Measurements from ENCODE around the gene KCNQ2.

Gene KCNQ2

DNA sequence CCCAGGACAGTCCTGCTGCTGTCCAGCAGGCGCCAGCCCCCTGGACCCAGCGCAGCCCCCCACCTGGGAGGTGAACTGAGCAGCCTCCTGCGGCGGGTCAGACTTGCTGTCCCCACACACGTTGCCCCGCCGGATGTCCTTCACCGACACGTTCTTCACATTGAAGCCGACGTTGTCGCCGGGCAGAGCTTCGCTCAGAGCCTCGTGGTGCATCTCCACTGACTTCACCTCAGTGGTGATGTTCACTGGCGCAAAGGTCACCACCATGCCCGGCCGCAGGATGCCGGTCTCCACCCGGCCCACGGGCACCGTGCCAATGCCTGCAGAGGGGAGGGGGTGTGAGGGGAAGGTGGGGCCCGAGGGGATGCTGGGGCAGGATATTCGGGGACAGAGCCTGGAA lies 18.0 kb upstream of the KCNQ2 start:
- Histone ChIP-seq H3K4me2 (ENCODE audit: low read depth, low read length, poor library complexity, severe bottlenecking) (no peak overlapping the region), H3F3A (ENCODE audit: insufficient read depth) (no peaks in the 10 kb centered on the region), H2AFZ (ENCODE audit: low read depth, low read length, severe bottlenecking) (no peak overlapping the region), H3K27me3 (ENCODE audit: low read length) (no peaks in the 10 kb centered on the region), H4K20me1 (ENCODE audit: low read depth, low read length) (no peaks in the 10 kb centered on the region), H3K36me3 (ENCODE audit: low read length) (no peaks in the 10 kb centered on the region), H3K27ac (ENCODE audit: low read depth, low read length) (no peak overlapping the region), H3K79me2 (ENCODE audit: insufficient read depth, low read length) (no peaks in the 10 kb centered on the region), H3K9me2 (replicated peaks; ENCODE audit: insufficient read depth, low read length) (no peaks in the 10 kb centered on the region), H3K9ac (ENCODE audit: low read length) (no peak overlapping the region), H3K4me3 (ENCODE audit: insufficient read depth, low read length, poor library complexity, severe bottlenecking) (no peak overlapping the region), H3K9me3 (ENCODE audit: insufficient read depth, low read length) (no peaks in the 10 kb centered on the region)
- TF ChIP-seq, protein P1, sequence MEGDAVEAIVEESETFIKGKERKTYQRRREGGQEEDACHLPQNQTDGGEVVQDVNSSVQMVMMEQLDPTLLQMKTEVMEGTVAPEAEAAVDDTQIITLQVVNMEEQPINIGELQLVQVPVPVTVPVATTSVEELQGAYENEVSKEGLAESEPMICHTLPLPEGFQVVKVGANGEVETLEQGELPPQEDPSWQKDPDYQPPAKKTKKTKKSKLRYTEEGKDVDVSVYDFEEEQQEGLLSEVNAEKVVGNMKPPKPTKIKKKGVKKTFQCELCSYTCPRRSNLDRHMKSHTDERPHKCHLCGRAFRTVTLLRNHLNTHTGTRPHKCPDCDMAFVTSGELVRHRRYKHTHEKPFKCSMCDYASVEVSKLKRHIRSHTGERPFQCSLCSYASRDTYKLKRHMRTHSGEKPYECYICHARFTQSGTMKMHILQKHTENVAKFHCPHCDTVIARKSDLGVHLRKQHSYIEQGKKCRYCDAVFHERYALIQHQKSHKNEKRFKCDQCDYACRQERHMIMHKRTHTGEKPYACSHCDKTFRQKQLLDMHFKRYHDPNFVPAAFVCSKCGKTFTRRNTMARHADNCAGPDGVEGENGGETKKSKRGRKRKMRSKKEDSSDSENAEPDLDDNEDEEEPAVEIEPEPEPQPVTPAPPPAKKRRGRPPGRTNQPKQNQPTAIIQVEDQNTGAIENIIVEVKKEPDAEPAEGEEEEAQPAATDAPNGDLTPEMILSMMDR (IDR thresholded peaks at IDR 0.05; ENCODE audit: insufficient read depth, low read length, poor library complexity, severe bottlenecking), result no peak
- TF ChIP-seq EZH2phosphoT487 (conservative IDR thresholded peaks at IDR 0.05; ENCODE audit: low read length), result no peak

DNA sequence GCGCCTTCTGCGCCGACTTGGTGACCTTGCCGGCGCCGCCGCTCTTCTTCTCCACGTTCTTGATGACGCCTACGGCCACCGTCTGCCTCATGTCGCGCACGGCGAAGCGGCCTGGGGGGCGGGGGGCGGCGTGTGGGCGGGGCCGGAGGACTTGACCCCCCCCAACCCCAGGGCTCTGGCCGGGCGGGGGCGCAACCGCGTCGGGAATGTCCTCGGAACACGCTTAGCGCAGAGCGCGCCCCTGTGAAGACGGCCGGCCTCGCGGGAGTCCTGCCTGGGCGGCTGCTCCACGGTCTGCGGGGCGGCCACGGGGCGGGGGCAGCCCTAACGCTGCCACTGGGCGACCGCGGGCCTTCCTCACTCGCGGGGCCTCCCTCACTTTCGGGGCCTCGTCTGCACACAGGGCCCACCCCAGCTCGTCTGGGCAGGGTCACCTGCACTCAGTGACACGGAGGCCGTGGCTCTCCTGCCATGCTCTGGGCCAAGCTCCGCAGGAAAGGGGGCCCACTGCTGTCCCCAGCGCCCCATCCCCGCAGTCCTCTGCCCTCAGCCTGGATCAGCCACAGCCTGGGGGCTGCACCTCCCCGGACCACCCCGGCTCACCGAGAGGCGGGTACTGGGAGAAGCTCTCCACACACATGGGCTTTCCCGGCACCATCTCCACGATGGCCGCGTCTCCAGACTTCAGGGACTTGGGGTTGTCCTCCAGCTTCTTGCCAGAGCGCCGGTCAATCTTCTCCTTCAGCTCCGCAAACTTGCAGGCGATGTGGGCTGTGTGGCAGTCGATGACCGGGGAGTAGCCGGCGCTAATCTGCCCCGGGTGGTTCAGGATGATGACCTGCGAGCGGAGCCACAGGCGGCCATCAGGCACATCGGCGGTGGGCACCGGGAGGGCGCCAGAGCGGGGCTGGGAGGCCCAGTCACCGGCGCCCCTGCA lies 16.1 kb upstream of the KCNQ2 start:
- no peaks in the 10 kb centered on the region for H3K36me3 ChIP-seq (ENCODE audit: low read length)
- H3K79me2 ChIP-seq (ENCODE audit: insufficient read depth, low read length), result no peaks in the 10 kb centered on the region
- no peak overlapping the region for H2AFZ ChIP-seq (ENCODE audit: low read depth, low read length, severe bottlenecking)
- no peak overlapping the region for H3K27ac ChIP-seq (ENCODE audit: low read depth, low read length)
- no peak overlapping the region for H3K4me2 ChIP-seq (ENCODE audit: low read depth, low read length, poor library complexity, severe bottlenecking)
- H3K9me3 ChIP-seq (ENCODE audit: insufficient read depth, low read length), result no peaks in the 10 kb centered on the region
- H3K9me2 ChIP-seq (replicated peaks; ENCODE audit: insufficient read depth, low read length), result no peaks in the 10 kb centered on the region
- H3K27me3 ChIP-seq (ENCODE audit: low read length), result no peaks in the 10 kb centered on the region
- no peak overlapping the region for H3K9ac ChIP-seq (ENCODE audit: low read length)
- H3F3A ChIP-seq (ENCODE audit: insufficient read depth), result no peaks in the 10 kb centered on the region
- H3K4me3 ChIP-seq (ENCODE audit: insufficient read depth, low read length, poor library complexity, severe bottlenecking), result no peak overlapping the region
- TF ChIP-seq EZH2phosphoT487 (conservative IDR thresholded peaks at IDR 0.05; ENCODE audit: low read length), result no peak
- no peaks in the 10 kb centered on the region for H4K20me1 ChIP-seq (ENCODE audit: low read depth, low read length)

DNA sequence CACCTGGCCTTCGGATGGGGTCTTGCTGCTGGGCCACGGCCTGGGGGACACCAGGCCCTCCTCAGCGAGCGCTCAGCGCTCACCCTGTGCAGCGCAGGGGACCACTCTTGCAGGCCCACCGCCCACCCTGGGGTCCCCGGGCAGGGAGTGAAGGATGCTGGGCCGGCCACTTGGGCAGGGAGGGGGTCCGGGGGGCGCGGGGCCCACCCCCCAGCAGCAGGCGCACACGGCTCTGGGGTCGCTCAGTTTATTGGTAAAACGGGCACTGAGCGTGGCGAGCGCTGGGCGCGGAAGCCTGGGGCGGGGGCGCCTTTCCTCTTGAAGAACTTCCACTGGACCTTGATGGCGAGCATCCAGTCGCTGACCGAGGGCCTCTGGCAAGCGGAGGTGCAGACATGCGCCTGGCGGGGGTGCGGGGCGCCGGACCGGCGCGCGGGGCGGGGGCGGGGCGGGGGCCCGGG lies 15.4 kb upstream of the KCNQ2 start:
- no peak overlapping the region for H3K4me2 ChIP-seq (ENCODE audit: low read depth, low read length, poor library complexity, severe bottlenecking)
- no peaks in the 10 kb centered on the region for H3K9me2 ChIP-seq (replicated peaks; ENCODE audit: insufficient read depth, low read length)
- H3K4me3 ChIP-seq (ENCODE audit: insufficient read depth, low read length, poor library complexity, severe bottlenecking), result no peak overlapping the region
- H3K79me2 ChIP-seq (ENCODE audit: insufficient read depth, low read length), result no peaks in the 10 kb centered on the region
- no peaks in the 10 kb centered on the region for H4K20me1 ChIP-seq (ENCODE audit: low read depth, low read length)
- no peaks in the 10 kb centered on the region for H3K36me3 ChIP-seq (ENCODE audit: low read length)
- no peak overlapping the region for H3K9ac ChIP-seq (ENCODE audit: low read length)
- H3K27ac ChIP-seq (ENCODE audit: low read depth, low read length), result no peak overlapping the region
- H3F3A ChIP-seq (ENCODE audit: insufficient read depth), result no peaks in the 10 kb centered on the region
- no peaks in the 10 kb centered on the region for H3K9me3 ChIP-seq (ENCODE audit: insufficient read depth, low read length)
- H3K27me3 ChIP-seq (ENCODE audit: low read length), result no peaks in the 10 kb centered on the region
- no peak overlapping the region for H2AFZ ChIP-seq (ENCODE audit: low read depth, low read length, severe bottlenecking)
- no peak for TF ChIP-seq EZH2phosphoT487 (conservative IDR thresholded peaks at IDR 0.05; ENCODE audit: low read length)
- TF ChIP-seq, protein P1 (IDR thresholded peaks at IDR 0.05; ENCODE audit: insufficient read depth, low read length, poor library complexity, severe bottlenecking), result no peak

Measured in SU-DHL-6 (cell line).